NOMO-1 treated with dmso at 0.1 percent for 144 hours (cell line): ENCODE data around the gene KIF17.
A peak's percentile ranks its signal among the peaks of the same experiment; 100 is the strongest.
"Not testable (repeated sequence)": the region's sequence is repeated elsewhere in the genome, so short reads cannot be mapped to it uniquely, and the experiment has no call there.

Experiments
- DNase-seq: peaks from one replicate; lab custom pipeline; 2025; ENCODE audit not compliant: unreplicated experiment; lab: John Stamatoyannopoulos, UW

Gene KIF17

DNA sequence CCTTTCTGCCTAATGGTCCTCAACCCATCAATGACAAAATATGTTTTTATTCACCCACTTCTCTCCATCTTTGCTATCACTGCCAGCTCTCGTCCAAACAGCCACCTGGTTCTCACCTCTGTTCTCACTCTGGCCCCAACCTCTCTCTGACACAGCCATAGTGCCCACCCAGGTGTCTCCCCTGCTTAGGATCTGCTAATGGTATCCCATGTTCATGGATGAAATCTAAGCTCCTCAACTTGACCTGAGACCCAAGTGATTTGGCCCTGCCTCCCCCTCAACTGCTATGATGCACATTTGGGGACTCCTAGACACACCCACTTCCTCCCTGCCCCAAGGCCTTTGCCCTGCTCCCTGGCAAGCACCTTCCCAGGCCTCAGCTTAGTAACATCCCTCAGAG is 25.9 kb downstream of the KIF17 start:
- no peak for DNase-seq

GRCh38 chr1:20689645-20690056 is 28.2 kb downstream of the KIF17 start:
- DNase-seq = no peak

DNA sequence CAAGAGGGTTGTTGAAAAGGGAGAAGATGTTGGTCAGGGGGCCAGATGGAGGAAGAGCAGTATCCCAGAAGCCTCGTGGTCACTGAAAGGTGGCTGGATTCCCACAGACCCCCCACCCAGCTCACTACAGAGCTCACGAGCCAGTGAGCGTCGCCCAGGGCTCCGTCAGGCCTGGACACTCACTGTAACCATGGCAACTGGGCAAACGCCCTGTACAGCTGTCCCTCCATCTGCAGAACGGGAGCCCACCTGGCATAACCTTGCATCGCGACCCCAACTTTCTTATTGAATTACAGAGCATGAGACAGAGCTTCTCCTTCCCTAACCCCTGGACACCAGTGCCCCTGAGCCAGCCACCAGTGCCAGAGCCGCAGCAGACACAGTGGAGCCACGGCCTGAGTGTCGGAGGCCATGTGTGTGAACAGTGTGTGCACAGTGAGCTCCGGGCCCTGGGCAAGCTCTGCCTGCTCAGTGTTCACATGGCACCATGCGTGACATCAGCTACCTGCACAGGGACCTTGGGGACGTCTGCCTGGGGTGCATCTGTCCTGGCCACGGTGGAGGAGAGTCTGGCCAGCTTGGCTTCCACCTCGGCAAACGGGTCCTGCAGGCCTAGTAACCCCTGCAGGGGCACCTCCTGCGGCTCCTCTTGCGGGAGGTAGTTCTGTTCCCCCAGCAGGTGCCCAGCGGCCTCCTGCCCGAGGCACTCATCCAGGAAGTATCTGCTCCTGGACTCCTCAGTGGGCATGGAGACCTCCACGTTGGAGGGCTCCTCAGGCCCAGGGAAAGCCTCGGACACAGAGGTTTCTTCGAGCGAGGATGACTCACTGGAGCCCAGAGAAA is 30.7 kb downstream of the KIF17 start:
- no peak for DNase-seq

DNA sequence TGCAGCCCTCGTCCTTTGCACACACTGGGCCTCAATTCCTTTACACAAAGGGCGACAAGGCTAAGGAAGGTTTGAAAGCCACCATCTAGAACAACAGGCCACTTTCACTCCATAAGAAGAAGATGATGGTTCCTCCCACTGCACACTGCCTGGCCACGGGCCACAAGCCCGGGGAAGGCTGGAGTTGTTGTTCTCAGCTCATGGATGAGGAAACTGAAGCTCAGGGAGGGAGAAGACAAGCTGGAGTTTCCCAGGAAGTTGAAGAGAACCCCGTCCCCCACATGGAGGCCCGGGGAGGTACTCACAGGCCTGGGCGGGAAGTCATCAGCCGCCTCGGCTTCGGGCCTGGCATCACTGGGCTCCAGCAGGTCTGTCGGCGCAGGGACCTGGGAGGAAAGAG is 32.1 kb downstream of the KIF17 start:
- no peak for DNase-seq

DNA sequence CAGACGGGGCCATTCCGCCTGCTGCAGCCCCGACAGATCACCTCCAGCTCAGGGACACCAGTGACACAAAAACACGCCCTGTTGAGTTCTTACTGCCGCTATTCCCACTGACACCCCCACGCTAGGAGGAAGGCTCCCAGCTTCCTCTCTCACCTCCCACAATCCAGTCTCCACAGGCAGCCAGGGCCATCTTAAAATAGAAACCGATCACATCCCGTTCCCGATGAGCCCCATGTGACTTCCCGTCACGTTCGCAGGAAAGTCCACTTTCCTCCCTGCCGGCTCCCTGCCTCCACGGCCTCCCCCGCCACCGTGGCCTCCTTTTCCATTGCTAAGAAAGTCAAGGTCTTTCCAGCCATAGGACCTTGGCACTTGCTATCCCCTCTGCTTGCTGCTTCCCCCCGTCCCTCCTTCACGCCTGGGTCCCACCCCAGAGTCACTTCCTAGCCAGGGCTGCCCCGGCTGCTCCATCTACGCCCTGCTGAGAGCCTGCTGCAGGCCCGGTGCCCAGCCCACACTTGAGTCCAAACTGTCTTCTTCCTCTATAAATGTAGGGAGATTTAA is 32.6 kb downstream of the KIF17 start:
- no peak for DNase-seq

GRCh38 chr1:20684651-20685050 is 33.2 kb downstream of the KIF17 start:
- DNase-seq = no peak

DNA sequence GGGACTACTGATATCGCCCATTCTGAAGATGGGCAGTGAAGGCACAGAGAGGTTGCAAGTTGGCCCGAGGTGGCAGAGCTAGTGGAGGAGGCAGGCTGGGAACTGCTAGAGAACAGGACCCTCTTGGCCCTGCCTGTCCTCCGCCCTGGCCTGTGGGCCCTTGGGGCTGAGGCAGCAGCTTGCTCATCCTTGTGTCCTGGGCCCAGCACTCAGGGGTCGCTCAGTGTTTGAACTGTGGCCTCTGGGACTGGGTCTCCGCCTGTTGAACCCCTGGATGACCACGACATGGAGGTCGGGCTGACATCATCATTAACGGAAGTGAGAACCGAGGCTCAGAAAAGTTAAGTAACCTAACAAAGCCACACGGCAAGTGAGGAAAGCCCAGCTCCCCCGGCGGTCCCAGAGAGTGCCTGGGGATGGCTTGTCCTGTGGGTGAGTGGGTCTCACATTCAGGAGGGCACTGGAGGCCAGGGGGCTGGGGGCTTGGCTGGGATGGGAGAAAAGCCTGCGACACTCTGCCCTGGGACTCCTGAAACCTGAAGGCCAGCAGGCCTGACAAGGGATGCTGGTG is 33.7 kb downstream of the KIF17 start:
- DNase-seq = no peak

GRCh38 chr1:20683614-20684013 is 34.2 kb downstream of the KIF17 start:
- no peak for DNase-seq

- DNase-seq = peak; percentile 68
Measured at GRCh38 chr1:20682571-20683236, 35.1 kb downstream of the KIF17 start.

DNA sequence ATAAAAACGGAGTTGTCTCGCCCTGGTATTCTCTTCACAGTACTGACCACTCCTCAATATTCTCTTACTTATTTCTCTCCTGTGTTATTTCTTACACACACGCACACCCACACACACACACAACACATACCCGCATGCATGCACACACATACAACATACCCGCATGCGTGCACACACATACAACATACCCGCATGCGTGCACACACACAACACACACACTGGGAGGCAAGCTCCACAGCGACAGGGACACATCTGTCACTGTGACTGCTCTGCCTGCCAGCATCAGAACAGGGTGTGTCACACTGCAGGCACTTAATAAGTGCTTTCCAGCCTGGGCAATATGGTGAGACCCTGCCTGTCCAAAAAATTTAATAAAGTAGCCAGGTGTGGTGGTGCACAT is 35.8 kb downstream of the KIF17 start:
- no peak for DNase-seq

DNA sequence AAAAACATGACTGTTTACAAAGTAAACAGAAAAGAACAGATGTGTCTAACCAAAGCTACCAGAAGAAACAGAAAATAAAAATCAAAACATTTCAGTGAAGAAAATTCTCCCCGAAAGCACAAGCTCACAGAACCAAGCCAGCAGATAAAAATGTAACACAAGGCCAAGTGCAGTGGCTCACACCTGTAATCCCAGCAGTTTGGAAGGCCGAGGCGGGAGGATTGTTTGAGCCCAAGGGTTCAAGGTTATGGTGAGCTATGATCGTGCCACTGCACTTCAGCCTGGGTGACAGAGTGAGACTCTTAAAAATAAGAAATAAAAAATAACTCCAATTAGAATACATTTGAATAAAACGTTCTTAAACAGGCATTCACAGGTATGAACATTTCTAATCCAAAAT is 37.5 kb downstream of the KIF17 start:
- no peak for DNase-seq

- DNase-seq = peak; percentile 85
Measured at GRCh38 chr1:20678599-20678998, 39.2 kb downstream of the KIF17 start.

GRCh38 chr1:20673626-20674025 is 44.2 kb downstream of the KIF17 start:
- DNase-seq = not testable (repeated sequence)

GRCh38 chr1:20672265-20672632 is 45.6 kb downstream of the KIF17 start:
- no peak for DNase-seq

DNA sequence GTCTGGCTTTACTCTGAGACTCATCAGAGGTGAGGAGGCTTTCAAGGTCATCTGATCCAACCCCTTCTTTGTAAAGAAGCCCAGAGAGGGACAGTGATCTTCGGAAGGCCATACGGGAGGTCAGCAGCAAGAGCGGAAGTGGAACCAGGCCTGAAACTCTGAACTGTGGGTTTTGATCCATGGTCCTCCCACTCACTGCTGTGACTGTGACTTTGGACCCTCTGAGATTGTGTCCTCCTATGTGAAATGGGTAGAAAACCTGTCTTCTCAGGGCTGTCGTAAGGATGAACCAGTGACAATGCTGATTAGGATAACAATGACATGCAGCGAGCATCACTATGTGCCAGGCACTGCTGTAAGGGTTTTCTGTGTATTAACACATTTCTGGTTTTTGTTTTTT is 46.9 kb downstream of the KIF17 start:
- no peak for DNase-seq

DNA sequence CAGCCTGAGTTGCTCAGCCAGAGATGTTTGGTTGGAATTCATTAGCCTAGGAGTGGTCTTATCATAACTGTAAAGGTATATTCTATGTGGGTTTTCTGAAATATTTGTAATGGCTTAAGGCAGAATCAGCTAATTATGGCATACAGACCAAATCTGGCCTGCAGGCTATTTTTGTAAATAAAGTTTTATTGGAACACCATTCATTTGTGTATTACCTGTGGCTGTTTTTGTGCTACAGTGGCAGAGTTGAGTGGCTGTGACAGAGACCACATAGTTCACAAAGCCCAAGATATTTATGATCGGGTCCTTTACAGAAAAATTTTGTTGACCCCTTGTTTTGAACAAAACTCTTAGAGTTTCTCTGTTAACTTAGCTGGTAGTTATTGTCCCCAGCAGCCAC is 49.2 kb downstream of the KIF17 start:
- DNase-seq = no peak

DNA sequence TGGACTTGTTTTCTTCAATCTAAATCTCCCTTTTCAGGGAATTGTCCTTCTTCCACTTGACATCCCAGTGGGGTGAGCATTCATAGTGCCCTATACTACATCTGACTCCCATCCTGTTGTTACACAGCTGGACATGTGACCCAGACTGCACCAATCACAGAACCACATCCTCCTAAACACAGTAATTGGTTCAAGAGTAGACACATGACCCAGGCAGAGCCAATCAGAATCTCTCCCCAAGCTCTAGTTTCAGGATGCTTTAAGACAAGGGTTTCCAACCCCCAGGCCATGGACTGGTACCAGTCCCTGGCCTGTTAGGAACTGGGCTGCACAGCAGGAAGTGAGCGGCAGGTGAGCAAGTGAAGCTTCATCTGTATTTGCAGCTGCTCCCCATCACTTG is 51.0 kb downstream of the KIF17 start:
- no peak for DNase-seq

- no peak for DNase-seq
Measured at GRCh38 chr1:20666146-20666545, 51.7 kb downstream of the KIF17 start.

- DNase-seq = no peak
Measured at GRCh38 chr1:20665726-20666125, 52.1 kb downstream of the KIF17 start.

DNA sequence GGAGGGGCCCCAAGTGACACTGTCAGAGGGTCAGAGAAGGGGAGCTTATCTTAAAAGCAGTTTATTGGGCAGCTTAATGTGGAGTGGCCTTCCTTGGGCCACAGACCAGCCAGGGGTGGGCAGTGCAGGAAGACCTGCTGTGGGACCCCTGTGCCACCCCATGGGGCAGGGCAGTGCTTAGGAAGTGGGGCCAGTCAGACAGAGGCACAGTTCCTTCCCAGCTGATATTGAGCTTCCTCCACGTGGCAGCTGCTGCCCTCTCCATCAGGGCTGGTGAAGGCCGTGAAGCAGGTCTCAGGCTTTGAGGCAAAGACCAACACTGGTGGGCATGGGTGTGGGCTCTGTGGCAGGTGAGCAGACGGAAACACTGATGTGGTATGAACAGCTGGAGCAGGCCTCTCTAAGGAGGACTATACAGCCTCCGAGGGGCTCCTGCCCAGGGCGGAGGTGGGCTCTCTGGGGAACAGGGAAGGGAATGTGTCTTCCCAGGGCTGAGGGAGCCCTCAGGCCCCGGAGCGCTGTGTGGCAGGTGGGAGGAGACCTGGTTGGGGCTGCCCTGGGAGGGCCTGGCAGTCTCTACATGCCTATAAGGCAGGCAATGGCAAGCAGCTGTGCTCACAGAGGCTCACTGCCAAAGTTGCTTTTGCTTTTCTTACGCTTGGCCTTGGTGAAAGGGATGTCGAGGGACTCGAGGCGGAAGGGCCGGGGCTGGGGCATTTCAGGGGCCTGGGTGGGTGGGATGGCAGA is 53.7 kb downstream of the KIF17 start:
- no peak for DNase-seq

DNA sequence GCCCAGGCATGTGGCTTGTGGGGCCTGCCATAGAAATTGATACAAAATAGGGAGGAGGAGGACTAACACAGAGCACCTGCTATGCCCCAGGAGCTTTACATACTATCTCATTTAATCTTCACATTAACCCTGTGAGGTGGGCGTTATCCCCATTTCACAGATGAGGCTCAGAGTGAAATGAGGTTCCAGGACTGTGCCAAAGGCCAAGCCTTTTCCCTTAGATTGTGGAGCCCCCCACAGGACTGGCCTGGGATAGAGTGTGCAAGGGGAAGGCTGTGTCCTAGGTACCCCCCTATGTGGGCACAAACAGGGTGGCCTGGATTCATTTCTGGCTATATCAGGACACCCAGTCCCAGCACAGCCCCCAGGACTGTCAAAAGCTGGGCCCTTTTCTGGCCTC is 54.4 kb downstream of the KIF17 start:
- DNase-seq = no peak
